ENCODE results near the gene ARMC8. TPM values are rescaled to one million over a fixed set of nuclear protein-coding genes. Genes with fewer than 3 reads are reported as not detected.

Gene ARMC8
- total RNA-seq, 1 experiment from 2014 or later: 24.4 TPM

GRCh38 chr3:138284079-138284478, 97.0 kb downstream of the ARMC8 start:
- in situ Hi-C loops (cut with HindIII; ENCODE audit: low pct_unique_long_range_greater_than_20kb, low sequenced_read_pairs): no loop called here
- DNase-seq (ENCODE audit: low read depth): no peak

GRCh38 chr3:138284957-138285477, 97.9 kb downstream of the ARMC8 start:
- in situ Hi-C loops (cut with HindIII; ENCODE audit: low pct_unique_long_range_greater_than_20kb, low sequenced_read_pairs): no loop called here
- DNase-seq (ENCODE audit: low read depth): no peak

GRCh38 chr3:138289260-138289659, 102.2 kb downstream of the ARMC8 start:
- in situ Hi-C loops (cut with HindIII; ENCODE audit: low pct_unique_long_range_greater_than_20kb, low sequenced_read_pairs): no loop called here
- DNase-seq (ENCODE audit: low read depth): no peak

- in situ Hi-C loops (cut with HindIII; ENCODE audit: low pct_unique_long_range_greater_than_20kb, low sequenced_read_pairs): no loop called here
- no peak for DNase-seq (ENCODE audit: low read depth)
These were observed 102.6 kb downstream of the ARMC8 start for GRCh38 chr3:138289701-138290100.

GRCh38 chr3:138296639-138297038, 109.5 kb downstream of the ARMC8 start:
- no peak for DNase-seq (ENCODE audit: low read depth)
- in situ Hi-C loops (cut with HindIII; ENCODE audit: low pct_unique_long_range_greater_than_20kb, low sequenced_read_pairs): no loop called here

- no peak for DNase-seq (ENCODE audit: low read depth)
- in situ Hi-C loops (cut with HindIII; ENCODE audit: low pct_unique_long_range_greater_than_20kb, low sequenced_read_pairs): no loop called here
These were observed 110.0 kb downstream of the ARMC8 start for GRCh38 chr3:138297059-138297607.

GRCh38 chr3:138297876-138298275, 110.8 kb downstream of the ARMC8 start:
- in situ Hi-C loops (cut with HindIII; ENCODE audit: low pct_unique_long_range_greater_than_20kb, low sequenced_read_pairs): no loop called here

GRCh38 chr3:138300647-138301046, 113.5 kb downstream of the ARMC8 start:
- DNase-seq (ENCODE audit: low read depth): no peak
- in situ Hi-C loops (cut with HindIII; ENCODE audit: low pct_unique_long_range_greater_than_20kb, low sequenced_read_pairs): no loop called here

More at GRCh38 chr3:138297876-138298275, 110.8 kb downstream of the ARMC8 start:
- DNase-seq (ENCODE audit: low read depth): no peak

GRCh38 chr3:138303474-138303873, 116.4 kb downstream of the ARMC8 start:
- DNase-seq (ENCODE audit: low read depth): no peak
- in situ Hi-C loops (cut with HindIII; ENCODE audit: low pct_unique_long_range_greater_than_20kb, low sequenced_read_pairs): no loop called here

- DNase-seq (ENCODE audit: low read depth): no peak
- in situ Hi-C loops (cut with HindIII; ENCODE audit: low pct_unique_long_range_greater_than_20kb, low sequenced_read_pairs): no loop called here
These were observed 120.8 kb downstream of the ARMC8 start for GRCh38 chr3:138307899-138308298.

- no peak for DNase-seq (ENCODE audit: low read depth)
- in situ Hi-C loops (cut with HindIII; ENCODE audit: low pct_unique_long_range_greater_than_20kb, low sequenced_read_pairs): no loop called here
These were observed 121.7 kb downstream of the ARMC8 start for GRCh38 chr3:138308783-138309182.

GRCh38 chr3:138310494-138310893, 123.4 kb downstream of the ARMC8 start:
- in situ Hi-C loops (cut with HindIII; ENCODE audit: low pct_unique_long_range_greater_than_20kb, low sequenced_read_pairs): no loop called here

GRCh38 chr3:138314751-138315150, 127.7 kb downstream of the ARMC8 start:
- in situ Hi-C loops (cut with HindIII; ENCODE audit: low pct_unique_long_range_greater_than_20kb, low sequenced_read_pairs): no loop called here
- DNase-seq (ENCODE audit: low read depth): no peak

More at GRCh38 chr3:138310494-138310893, 123.4 kb downstream of the ARMC8 start:
- DNase-seq (ENCODE audit: low read depth): no peak

GRCh38 chr3:138317687-138318086, 130.6 kb downstream of the ARMC8 start:
- DNase-seq (ENCODE audit: low read depth): no peak
- in situ Hi-C loops (cut with HindIII; ENCODE audit: low pct_unique_long_range_greater_than_20kb, low sequenced_read_pairs): no loop called here

- no peak for DNase-seq (ENCODE audit: low read depth)
- in situ Hi-C loops (cut with HindIII; ENCODE audit: low pct_unique_long_range_greater_than_20kb, low sequenced_read_pairs): no loop called here
These were observed 136.9 kb downstream of the ARMC8 start for GRCh38 chr3:138323971-138324370.

GRCh38 chr3:138325990-138326389, 138.9 kb downstream of the ARMC8 start:
- DNase-seq (ENCODE audit: low read depth): no peak
- in situ Hi-C loops (cut with HindIII; ENCODE audit: low pct_unique_long_range_greater_than_20kb, low sequenced_read_pairs): no loop called here

GRCh38 chr3:138326866-138327595, 139.9 kb downstream of the ARMC8 start:
- DNase-seq (ENCODE audit: low read depth): no peak
- in situ Hi-C loops (cut with HindIII; ENCODE audit: low pct_unique_long_range_greater_than_20kb, low sequenced_read_pairs): no loop called here

GRCh38 chr3:138327831-138328230, 140.7 kb downstream of the ARMC8 start:
- in situ Hi-C loops (cut with HindIII; ENCODE audit: low pct_unique_long_range_greater_than_20kb, low sequenced_read_pairs): no loop called here
- no peak for DNase-seq (ENCODE audit: low read depth)

- no peak for DNase-seq (ENCODE audit: low read depth)
- in situ Hi-C loops (cut with HindIII; ENCODE audit: low pct_unique_long_range_greater_than_20kb, low sequenced_read_pairs): no loop called here
These were observed 141.2 kb downstream of the ARMC8 start for GRCh38 chr3:138328341-138328740.

Measured in Caki2 (cell line).